ENCODE data around the gene SEMA3B. TPM values are rescaled to one million over a fixed set of nuclear protein-coding genes. Genes with fewer than 3 reads are reported as not detected.
A peak's percentile ranks its signal among the peaks of the same experiment; 100 is the strongest.

SEMA3B gene
- polyA plus RNA-seq, 3 donors: 0.56 TPM; not detected in 2

DNA sequence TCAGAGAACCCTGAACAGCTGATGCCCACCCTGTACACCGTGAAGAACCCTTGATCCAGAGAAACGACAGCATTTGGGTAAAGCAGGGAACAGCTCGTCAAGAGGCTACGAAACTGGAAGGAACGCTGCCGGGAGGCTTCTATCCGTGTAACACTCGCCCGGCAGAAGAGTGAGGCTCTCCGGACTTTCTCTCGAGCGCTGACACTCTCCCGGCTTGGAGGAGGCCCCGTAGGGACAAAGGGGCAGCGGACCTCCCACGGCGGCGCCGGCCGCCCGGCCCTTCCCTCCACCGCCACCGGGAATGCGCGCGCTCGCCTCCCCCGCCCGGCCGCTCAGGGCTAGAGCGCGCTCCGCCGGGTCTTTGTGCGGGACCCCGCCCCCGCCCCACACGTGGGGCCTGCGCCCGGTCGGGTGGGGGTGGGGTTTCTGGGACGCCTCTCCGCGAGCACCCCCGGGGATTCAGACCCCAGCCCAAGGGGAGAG lies 51.9 kb downstream of the SEMA3B start:
- H3K4me3 Mint-ChIP-seq: peak overlapping the region; percentile 86 to 94
- peaks cover 18 to 36% of the 10 kb centered on the region in 2 donors for H3K36me3 Mint-ChIP-seq
- Histone ChIP-seq H3K27me3 (ENCODE audit: control insufficient read depth in 2 of 2, insufficient read depth in 2 of 2, low read length in 2 of 2) (no peaks in the 10 kb centered on the region), H3K4me2 (replicated peaks; ENCODE audit: extremely low read depth, low read length, poor library complexity, severe bottlenecking) (peak overlapping the region; percentile 87), H3K9me3 (replicated peaks in 1 of 2; ENCODE audit: control insufficient read depth in 1 of 2, insufficient read depth in 1 of 2, low read length in 2 of 2) (no peaks in the 10 kb centered on the region), H2AFZ (ENCODE audit: insufficient read depth, low read depth, low read length, poor library complexity, severe bottlenecking) (peak overlapping the region; percentile 86), H3K4me1 (ENCODE audit: control insufficient read depth in 1 of 2, insufficient read depth in 2 of 2, low read length in 2 of 2) (peaks cover 80 to 89% of the 10 kb centered on the region in 2 donors), H3K79me2 (ENCODE audit: insufficient read depth, low read length) (peaks cover 26% of the 10 kb centered on the region), H3K27ac (ENCODE audit: low read depth in 1 of 2, low read length in 2 of 2) (peak overlapping the region; percentile 18 to 97), H3K9ac (ENCODE audit: insufficient read depth, low read length, poor library complexity, severe bottlenecking) (peak overlapping the region; percentile 90), H3K36me3 (replicated peaks in 1 of 2; ENCODE audit: control insufficient read depth in 1 of 2, insufficient read depth in 2 of 2, low read length in 2 of 2) (peaks cover 0 to 23% of the 10 kb centered on the region in 2 donors), H3K4me3 (replicated peaks in 1 of 3; ENCODE audit: low read depth in 2 of 3, low read length in 3 of 3) (peak overlapping the region; percentile 60 to 90 (median 77)), H4K20me1 (ENCODE audit: insufficient read depth, low read length) (peaks cover 4% of the 10 kb centered on the region)
- H3K9me3 Mint-ChIP-seq: no peaks in the 10 kb centered on the region
- intact Hi-C loops (cut with micrococcal nuclease): loop anchor here (2.0 kb wide), 1 partner anchor 22 kb away; the partner anchor contains the start of genes HYAL3 (in 2 of the 2) and NAA80 (in 2 of the 2)
- WGBS (ENCODE audit: insufficient coverage): 0% methylated on average over 31 of the region's 45 CpGs
- DNase-seq: peak in 2 of 3 donors; percentile 32 to 36
- TF ChIP-seq, protein P1, sequence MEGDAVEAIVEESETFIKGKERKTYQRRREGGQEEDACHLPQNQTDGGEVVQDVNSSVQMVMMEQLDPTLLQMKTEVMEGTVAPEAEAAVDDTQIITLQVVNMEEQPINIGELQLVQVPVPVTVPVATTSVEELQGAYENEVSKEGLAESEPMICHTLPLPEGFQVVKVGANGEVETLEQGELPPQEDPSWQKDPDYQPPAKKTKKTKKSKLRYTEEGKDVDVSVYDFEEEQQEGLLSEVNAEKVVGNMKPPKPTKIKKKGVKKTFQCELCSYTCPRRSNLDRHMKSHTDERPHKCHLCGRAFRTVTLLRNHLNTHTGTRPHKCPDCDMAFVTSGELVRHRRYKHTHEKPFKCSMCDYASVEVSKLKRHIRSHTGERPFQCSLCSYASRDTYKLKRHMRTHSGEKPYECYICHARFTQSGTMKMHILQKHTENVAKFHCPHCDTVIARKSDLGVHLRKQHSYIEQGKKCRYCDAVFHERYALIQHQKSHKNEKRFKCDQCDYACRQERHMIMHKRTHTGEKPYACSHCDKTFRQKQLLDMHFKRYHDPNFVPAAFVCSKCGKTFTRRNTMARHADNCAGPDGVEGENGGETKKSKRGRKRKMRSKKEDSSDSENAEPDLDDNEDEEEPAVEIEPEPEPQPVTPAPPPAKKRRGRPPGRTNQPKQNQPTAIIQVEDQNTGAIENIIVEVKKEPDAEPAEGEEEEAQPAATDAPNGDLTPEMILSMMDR (IDR thresholded peaks at IDR 0.05): no peak
- peaks cover 82% of the 10 kb centered on the region for H3K4me1 Mint-ChIP-seq
- peaks cover 0 to 4% (median 2%) of the 10 kb centered on the region in 3 donors for H3K27me3 Mint-ChIP-seq (ENCODE audit: low read depth in 3 of 3)
- peak overlapping the region; percentile 38 to 95 (median 88) for H3K27ac Mint-ChIP-seq

DNA sequence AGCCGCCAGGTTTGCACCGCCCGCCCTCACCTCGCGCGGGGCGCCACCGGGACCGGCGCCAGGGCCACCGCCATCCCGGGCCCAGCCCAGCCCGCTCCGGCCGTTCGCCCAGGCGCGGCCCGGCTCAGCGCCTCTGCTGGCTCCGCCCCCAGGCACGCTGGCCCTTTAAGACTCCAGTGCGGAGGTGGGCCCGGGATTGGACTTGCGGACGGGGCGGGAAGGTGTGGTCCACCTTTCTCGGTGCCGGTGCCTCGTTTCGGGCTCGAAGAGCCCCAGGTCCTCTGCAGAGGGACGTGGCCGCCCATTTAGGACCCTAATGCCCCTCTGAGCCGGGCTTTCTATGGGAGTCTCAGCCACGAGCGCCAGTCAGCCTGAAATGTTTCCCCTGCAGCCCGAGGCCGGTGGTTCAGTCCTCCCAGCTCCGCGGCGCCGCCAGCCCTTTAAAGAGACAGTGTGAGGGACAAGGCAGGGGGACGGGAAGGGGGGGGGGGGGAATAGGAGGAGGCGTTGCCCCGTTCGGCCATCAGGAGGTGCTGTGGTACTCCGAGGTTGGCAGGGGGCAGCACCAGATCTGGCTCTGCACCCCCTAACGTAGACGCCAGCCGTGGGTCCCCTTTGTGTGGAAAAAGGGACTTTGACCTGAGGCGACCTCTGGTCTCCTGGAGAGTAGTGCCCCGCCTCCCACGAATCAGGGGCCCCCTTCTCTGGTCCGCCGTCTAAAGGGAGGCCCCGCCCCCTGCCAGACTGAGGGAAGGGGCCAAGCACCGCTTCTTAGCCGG lies 52.6 kb downstream of the SEMA3B start:
- Mint-ChIP-seq H3K36me3 (peaks cover 16 to 36% of the 10 kb centered on the region in 2 donors), H3K4me1 (peaks cover 83% of the 10 kb centered on the region), H3K27ac (peak overlapping the region; percentile 85 to 99 (median 97)), H3K4me3 (peak overlapping the region; percentile 86 to 91), H3K9me3 (no peaks in the 10 kb centered on the region), H3K27me3 (ENCODE audit: low read depth in 3 of 3) (peaks cover 0 to 4% (median 2%) of the 10 kb centered on the region in 3 donors)
- DNase-seq: peak; percentile 72 to 74 (median 72)
- TF ChIP-seq, protein P1 (IDR thresholded peaks at IDR 0.05): peak; percentile 58
- intact Hi-C loops (cut with micrococcal nuclease): loop anchor here (2.0 kb wide), 1 partner anchor 23 kb away; the partner anchor contains the start of genes HYAL3 (in 2 of the 2) and NAA80 (in 2 of the 2)
- H3K4me3 ChIP-seq (replicated peaks in 1 of 3; ENCODE audit: low read depth in 2 of 3, low read length in 3 of 3): peak overlapping the region; percentile 60 to 90 (median 77)
- peak overlapping the region; percentile 86 for H2AFZ ChIP-seq (ENCODE audit: insufficient read depth, low read depth, low read length, poor library complexity, severe bottlenecking)
- under 1% methylated on average over 52 of the region's 59 CpGs for WGBS (ENCODE audit: insufficient coverage)
- H4K20me1 ChIP-seq (ENCODE audit: insufficient read depth, low read length): peaks cover 4% of the 10 kb centered on the region
- no peaks in the 10 kb centered on the region for H3K9me3 ChIP-seq (replicated peaks in 1 of 2; ENCODE audit: control insufficient read depth in 1 of 2, insufficient read depth in 1 of 2, low read length in 2 of 2)
- peaks cover 0 to 22% of the 10 kb centered on the region in 2 donors for H3K36me3 ChIP-seq (replicated peaks in 1 of 2; ENCODE audit: control insufficient read depth in 1 of 2, insufficient read depth in 2 of 2, low read length in 2 of 2)
- H3K27ac ChIP-seq (ENCODE audit: low read depth in 1 of 2, low read length in 2 of 2): peak overlapping the region; percentile 77 to 97
- H3K9ac ChIP-seq (ENCODE audit: insufficient read depth, low read length, poor library complexity, severe bottlenecking): peak overlapping the region; percentile 90
- no peaks in the 10 kb centered on the region for H3K27me3 ChIP-seq (ENCODE audit: control insufficient read depth in 2 of 2, insufficient read depth in 2 of 2, low read length in 2 of 2)
- peaks cover 83 to 94% of the 10 kb centered on the region in 2 donors for H3K4me1 ChIP-seq (ENCODE audit: control insufficient read depth in 1 of 2, insufficient read depth in 2 of 2, low read length in 2 of 2)
- H3K79me2 ChIP-seq (ENCODE audit: insufficient read depth, low read length): peaks cover 32% of the 10 kb centered on the region
- peak overlapping the region; percentile 87 for H3K4me2 ChIP-seq (replicated peaks; ENCODE audit: extremely low read depth, low read length, poor library complexity, severe bottlenecking)

All from CD14-positive monocyte (primary cell).